Activated T-helper 1 cell treated with anti-CD3 and anti-CD28 coated beads, Interleukin-12 subunit alpha, Interleukin-12 subunit beta, Interleukin-2, Interleukin-4 antibody, amounts not matched to agents 30 ng/mL and 10 ng/mL and 1 ng/mL, durations not matched to agents 14 hours and 24 hours and 36 hours (primary cell): ENCODE measurements around the gene MKNK1. TPM values are rescaled to one million over a fixed set of nuclear protein-coding genes. Genes with fewer than 3 reads are reported as not detected.
"Not testable (repeated sequence)": the region's sequence is repeated elsewhere in the genome, so short reads cannot be mapped to it uniquely, and the experiment has no call there.

Source experiments
- DNase-seq: peaks from one replicate; pipeline ENCODE4 v3.0.0; 2021; ENCODE audit warnings: low spot score
- H3K27ac Mint-ChIP-seq: one replicate; pipeline ENCODE4 v1.8.0; 2021; ENCODE audit warnings: mild to moderate bottlenecking, mixed read lengths
- H3K27me3 Mint-ChIP-seq: one replicate; pipeline ENCODE4 v1.8.0; 2022; ENCODE audit warnings: mild to moderate bottlenecking, moderate library complexity, mixed read lengths; ENCODE audit not compliant: insufficient read depth
- H3K36me3 Mint-ChIP-seq: one replicate; pipeline ENCODE4 v1.8.0; 2021; ENCODE audit warnings: low read depth, mixed read lengths
- H3K4me1 Mint-ChIP-seq: one replicate; pipeline ENCODE4 v1.8.0; 2021; ENCODE audit warnings: low read depth, mixed read lengths
- H3K4me3 Mint-ChIP-seq: one replicate; pipeline ENCODE4 v1.8.0; 2021; ENCODE audit warnings: mild to moderate bottlenecking, moderate library complexity, mixed read lengths
- H3K9me3 Mint-ChIP-seq: one replicate; pipeline ENCODE4 v1.8.0; 2021; ENCODE audit warnings: mixed read lengths
- intact Hi-C: fragments of 100-400 bp; cut with micrococcal nuclease; formaldehyde crosslinking; loops from one replicate; pipeline ENCODE4 v1.15.1; 2024
- total RNA-seq: library from RNA; stranded (reverse); gene quantifications from 2 replicates; pipeline ENCODE4 v1.2.3, GENCODE V29; 2022

Gene MKNK1
- 48.7 TPM in 2 replicates for total RNA-seq

GRCh38 chr1:46603858-46604549 lies at the start of gene MKNK1:
Gene MKNK1, minus strand, starts transcription at chr1:46604268. Its CDS starts 20,941 bp downstream, at chr1:46583327.
- peak within 1 kb of the TSS; percentile 88 for H3K27ac Mint-ChIP-seq
- intact Hi-C loops: loop anchor here (1.0 to 5.0 kb wide), 6 partner anchors 12 to 256 kb away; partner anchors contain the start of genes ATPAF1, EFCAB14 and MOB3C
- peak; percentile 99 for DNase-seq
- H3K9me3 Mint-ChIP-seq: no peaks in the 10 kb centered on the region
- H3K4me3 Mint-ChIP-seq: peak within 1 kb of the TSS; percentile 91
- peaks cover 35% of the 10 kb centered on the region for H3K36me3 Mint-ChIP-seq
- no peaks in the 10 kb centered on the region for H3K27me3 Mint-ChIP-seq
- peaks cover 67% of the 10 kb centered on the region for H3K4me1 Mint-ChIP-seq

GRCh38 chr1:46653405-46653958 lies 49.4 kb upstream of the MKNK1 start:
- intact Hi-C loops: no loop called here
- no peak overlapping the region for H3K4me3 Mint-ChIP-seq
- H3K27me3 Mint-ChIP-seq: no peaks in the 10 kb centered on the region
- H3K27ac Mint-ChIP-seq: no peak overlapping the region
- H3K36me3 Mint-ChIP-seq: peaks cover 56% of the 10 kb centered on the region
- H3K9me3 Mint-ChIP-seq: peaks cover 23% of the 10 kb centered on the region
- H3K4me1 Mint-ChIP-seq: peaks cover 21% of the 10 kb centered on the region
- DNase-seq: no peak

GRCh38 chr1:46652321-46653100 lies 48.4 kb upstream of the MKNK1 start:
- H3K27ac Mint-ChIP-seq: peak overlapping the region; percentile 37
- peaks cover 25% of the 10 kb centered on the region for H3K9me3 Mint-ChIP-seq
- DNase-seq: no peak
- H3K36me3 Mint-ChIP-seq: peaks cover 53% of the 10 kb centered on the region
- H3K4me1 Mint-ChIP-seq: peaks cover 15% of the 10 kb centered on the region
- no peak overlapping the region for H3K4me3 Mint-ChIP-seq
- H3K27me3 Mint-ChIP-seq: no peaks in the 10 kb centered on the region
- intact Hi-C loops: no loop called here

- peaks cover 24% of the 10 kb centered on the region for H3K4me1 Mint-ChIP-seq
- intact Hi-C loops, H3K27me3 Mint-ChIP-seq, H3K4me3 Mint-ChIP-seq, DNase-seq, H3K27ac Mint-ChIP-seq: not testable (repeated sequence)
- H3K36me3 Mint-ChIP-seq: peaks cover 58% of the 10 kb centered on the region
- peaks cover 28% of the 10 kb centered on the region for H3K9me3 Mint-ChIP-seq
Observed at GRCh38 chr1:46651152-46651551, 47.1 kb upstream of the MKNK1 start.

- peaks cover 28% of the 10 kb centered on the region for H3K9me3 Mint-ChIP-seq
- H3K4me3 Mint-ChIP-seq: no peak overlapping the region
- intact Hi-C loops: no loop called here
- H3K4me1 Mint-ChIP-seq: peaks cover 24% of the 10 kb centered on the region
- H3K36me3 Mint-ChIP-seq: peaks cover 54% of the 10 kb centered on the region
- no peaks in the 10 kb centered on the region for H3K27me3 Mint-ChIP-seq
- H3K27ac Mint-ChIP-seq: no peak overlapping the region
- DNase-seq: no peak
Observed at GRCh38 chr1:46650491-46650890, 46.4 kb upstream of the MKNK1 start.

GRCh38 chr1:46649764-46650163 lies 45.7 kb upstream of the MKNK1 start:
- H3K27me3 Mint-ChIP-seq: no peaks in the 10 kb centered on the region

GRCh38 chr1:46647611-46648010 lies 43.5 kb upstream of the MKNK1 start:
- H3K9me3 Mint-ChIP-seq: peaks cover 21% of the 10 kb centered on the region
- peaks cover 8% of the 10 kb centered on the region for H3K4me1 Mint-ChIP-seq
- no peak overlapping the region for H3K27ac Mint-ChIP-seq
- no peaks in the 10 kb centered on the region for H3K27me3 Mint-ChIP-seq
- intact Hi-C loops: no loop called here
- no peak for DNase-seq
- H3K4me3 Mint-ChIP-seq: no peak overlapping the region
- peaks cover 43% of the 10 kb centered on the region for H3K36me3 Mint-ChIP-seq

More at GRCh38 chr1:46649764-46650163, 45.7 kb upstream of the MKNK1 start:
- Mint-ChIP-seq H3K27ac (no peak overlapping the region), H3K36me3 (peaks cover 50% of the 10 kb centered on the region), H3K4me1 (peaks cover 24% of the 10 kb centered on the region), H3K4me3 (no peak overlapping the region), H3K9me3 (peaks cover 23% of the 10 kb centered on the region)
- intact Hi-C loops: no loop called here
- DNase-seq: no peak

- intact Hi-C loops: no loop called here
- Mint-ChIP-seq H3K36me3 (peaks cover 44% of the 10 kb centered on the region), H3K9me3 (peaks cover 21% of the 10 kb centered on the region), H3K27ac (peak overlapping the region; percentile 19), H3K4me1 (peaks cover 8% of the 10 kb centered on the region), H3K4me3 (no peak overlapping the region), H3K27me3 (no peaks in the 10 kb centered on the region)
- no peak for DNase-seq
Observed at GRCh38 chr1:46646844-46647243, 42.8 kb upstream of the MKNK1 start.

- Mint-ChIP-seq H3K9me3 (peaks cover 21% of the 10 kb centered on the region), H3K27ac (no peak overlapping the region), H3K4me1 (peaks cover 8% of the 10 kb centered on the region), H3K27me3 (no peaks in the 10 kb centered on the region), H3K4me3 (no peak overlapping the region), H3K36me3 (peaks cover 48% of the 10 kb centered on the region)
- intact Hi-C loops: no loop called here
- no peak for DNase-seq
Observed at GRCh38 chr1:46646331-46646730, 42.3 kb upstream of the MKNK1 start.

- Mint-ChIP-seq H3K4me1 (peaks cover 8% of the 10 kb centered on the region), H3K27me3 (no peaks in the 10 kb centered on the region), H3K4me3 (no peak overlapping the region), H3K36me3 (peaks cover 49% of the 10 kb centered on the region), H3K27ac (no peak overlapping the region), H3K9me3 (peaks cover 21% of the 10 kb centered on the region)
- no peak for DNase-seq
- intact Hi-C loops: no loop called here
Observed at GRCh38 chr1:46645815-46646214, 41.7 kb upstream of the MKNK1 start.

- Mint-ChIP-seq H3K4me1 (peaks cover 8% of the 10 kb centered on the region), H3K27ac (no peak overlapping the region), H3K4me3 (no peak overlapping the region), H3K9me3 (peaks cover 5% of the 10 kb centered on the region), H3K36me3 (peaks cover 38% of the 10 kb centered on the region), H3K27me3 (no peaks in the 10 kb centered on the region)
- intact Hi-C loops: no loop called here
- no peak for DNase-seq
Observed at GRCh38 chr1:46643368-46643775, 39.3 kb upstream of the MKNK1 start.

GRCh38 chr1:46642115-46642680 lies 38.1 kb upstream of the MKNK1 start:
- Mint-ChIP-seq H3K9me3 (no peaks in the 10 kb centered on the region), H3K27me3 (no peaks in the 10 kb centered on the region), H3K4me1 (peaks cover 6% of the 10 kb centered on the region), H3K36me3 (peaks cover 34% of the 10 kb centered on the region), H3K4me3 (no peak overlapping the region), H3K27ac (no peak overlapping the region)
- intact Hi-C loops: no loop called here
- no peak for DNase-seq

GRCh38 chr1:46639547-46639946 lies 35.5 kb upstream of the MKNK1 start:
- DNase-seq: no peak
- H3K36me3 Mint-ChIP-seq: peaks cover 39% of the 10 kb centered on the region
- no peak overlapping the region for H3K4me3 Mint-ChIP-seq
- H3K4me1 Mint-ChIP-seq: no peaks in the 10 kb centered on the region
- no peaks in the 10 kb centered on the region for H3K9me3 Mint-ChIP-seq
- intact Hi-C loops: no loop called here
- no peak overlapping the region for H3K27ac Mint-ChIP-seq
- no peaks in the 10 kb centered on the region for H3K27me3 Mint-ChIP-seq
